Stomach (tissue), 4 donors: ENCODE measurements around the gene STIM1.

Experiments
- CTCF ChIP-seq, 7 experiments: fragments of 450-650 bp in 4 of 7; fragments of 200-600 bp in 3 of 7; sonication (generic) in 3 of 7; IDR thresholded peaks; one replicate each; pipeline ENCODE4 v1.5.1; 2016 to 2019; ENCODE audit warnings: antibody characterized with exemption in 7 of 7, control low read depth in 2 of 7, mild to moderate bottlenecking in 1 of 7
- EP300 ChIP-seq: sonication (generic); formaldehyde crosslinking; IDR thresholded peaks from one replicate; pipeline ENCODE4 v1.6.1; 2017; ENCODE audit warnings: antibody characterized with exemption
- POLR2A ChIP-seq, 4 donors: fragments of 450-650 bp; IDR thresholded peaks; one replicate each; pipeline ENCODE4 v1.6.1; 2016; ENCODE audit warnings: antibody characterized with exemption in 4 of 4, control low read depth in 2 of 4, mild to moderate bottlenecking in 1 of 4, moderate library complexity in 1 of 4

DNA sequence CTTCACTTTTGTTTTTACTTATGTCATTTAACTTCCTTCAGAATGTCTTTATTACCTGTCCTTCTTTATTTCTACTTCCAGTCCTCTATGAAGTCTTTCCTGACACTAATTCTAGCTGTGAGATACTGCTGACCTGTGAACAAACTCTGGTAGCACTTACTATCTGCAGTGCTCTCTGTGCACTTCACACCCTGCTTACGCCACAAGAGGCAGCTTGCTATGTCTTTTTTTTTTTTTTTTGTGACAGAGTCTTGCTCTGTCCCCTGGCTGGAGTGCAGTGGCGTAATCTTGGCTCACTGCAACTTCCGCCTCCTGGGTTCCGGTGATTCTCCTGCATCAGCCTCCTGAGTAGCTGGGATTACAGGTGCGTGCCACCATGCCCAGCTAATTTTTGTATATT, 10.7 kb downstream of the STIM1 start:
- no peak for TF ChIP-seq CTCF (IDR thresholded peaks at IDR 0.05)
- TF ChIP-seq EP300: no peak
- TF ChIP-seq POLR2A (IDR thresholded peaks at IDR 0.05): no peak
